ENCODE results near the gene NOTO. TPM values are rescaled to one million over a fixed set of nuclear protein-coding genes. Genes with fewer than 3 reads are reported as not detected.
A peak's percentile ranks its signal among the peaks of the same experiment; 100 is the strongest.

Gene NOTO
- total RNA-seq, 6 donors from 2014 or later: 0.09 to 0.15 (median 0.10) TPM; not detected in 3

GRCh38 chr2:73255907-73256617 is 53.7 kb downstream of the NOTO start:
- H3K36me3 ChIP-seq: peaks cover 17 to 44% (median 36%) of the 10 kb centered on the region in 4 donors
- TF ChIP-seq EP300 (IDR thresholded peaks at IDR 0.05): no peak
- no peak for TF ChIP-seq CTCF (IDR thresholded peaks at IDR 0.05)
- TF ChIP-seq POLR2A (IDR thresholded peaks at IDR 0.05): no peak
- no peaks in the 10 kb centered on the region for H3K9me3 ChIP-seq
- DNase-seq (no peak), ATAC-seq (ENCODE audit: low FRiP score in 2 of 2) (no peak)
- WGBS, 2 donors: 59 to 62% methylated on average over 5 of the region's 5 CpGs
- H3K4me3 ChIP-seq: no peak overlapping the region
- no peaks in the 10 kb centered on the region for H3K4me1 ChIP-seq
- H3K27ac ChIP-seq: no peak overlapping the region
- H3K27me3 ChIP-seq: no peaks in the 10 kb centered on the region

GRCh38 chr2:73256618-73256922 is 54.2 kb downstream of the NOTO start:
- Histone ChIP-seq H3K27me3 (no peaks in the 10 kb centered on the region), H3K4me1 (no peaks in the 10 kb centered on the region), H3K9me3 (no peaks in the 10 kb centered on the region), H3K27ac (no peak overlapping the region), H3K36me3 (peaks cover 13 to 39% (median 30%) of the 10 kb centered on the region in 4 donors), H3K4me3 (no peak overlapping the region)
- TF ChIP-seq CTCF (IDR thresholded peaks at IDR 0.05) (no peak), EP300 (IDR thresholded peaks at IDR 0.05) (no peak), POLR2AphosphoS5 (IDR thresholded peaks at IDR 0.05) (no peak), POLR2A (IDR thresholded peaks at IDR 0.05) (no peak)
- WGBS, 2 donors: 45 to 94% methylated on average over 1 of the region's 1 CpG
- DNase-seq: no peak
- ATAC-seq (ENCODE audit: low FRiP score in 2 of 2): no peak

DNA sequence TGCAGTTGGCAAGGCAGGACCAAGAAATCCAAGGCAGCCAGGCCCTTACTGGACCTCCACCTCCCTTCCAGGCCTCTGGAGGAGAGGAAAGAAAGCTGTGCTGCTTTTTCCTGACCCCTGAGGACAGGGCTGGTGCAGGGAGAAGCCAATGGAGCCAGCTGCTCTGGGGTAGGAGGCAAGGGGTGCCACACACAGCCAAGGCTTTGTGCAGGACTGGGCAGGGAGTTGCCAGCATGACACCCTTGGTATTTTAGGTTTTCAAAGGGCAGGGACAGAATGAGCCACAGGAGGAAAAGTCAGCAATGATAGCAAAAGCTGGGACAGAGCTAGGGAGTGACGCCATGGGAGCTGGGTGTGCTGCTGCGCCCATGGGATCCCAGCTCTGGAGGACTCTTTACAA is 54.6 kb downstream of the NOTO start:
- WGBS, 2 donors: 89 to 97% methylated on average over 2 of the region's 2 CpGs
- no peak for ATAC-seq (ENCODE audit: low FRiP score in 2 of 2)
- Histone ChIP-seq H3K9me3 (no peaks in the 10 kb centered on the region), H3K4me3 (no peak overlapping the region), H3K27me3 (no peaks in the 10 kb centered on the region), H3K27ac (no peak overlapping the region), H3K4me1 (no peaks in the 10 kb centered on the region), H3K36me3 (peaks cover 13 to 35% (median 26%) of the 10 kb centered on the region in 4 donors)
- TF ChIP-seq CTCF (IDR thresholded peaks at IDR 0.05): no peak
- TF ChIP-seq POLR2A (IDR thresholded peaks at IDR 0.05): no peak
- no peak for TF ChIP-seq POLR2AphosphoS5 (IDR thresholded peaks at IDR 0.05)
- TF ChIP-seq EP300 (IDR thresholded peaks at IDR 0.05): no peak
- no peak for DNase-seq

- Histone ChIP-seq H3K27me3 (no peaks in the 10 kb centered on the region), H3K4me1 (no peaks in the 10 kb centered on the region), H3K9me3 (no peaks in the 10 kb centered on the region), H3K36me3 (peaks cover 11 to 29% (median 20%) of the 10 kb centered on the region in 4 donors), H3K4me3 (no peak overlapping the region), H3K27ac (no peak overlapping the region)
- TF ChIP-seq POLR2A (IDR thresholded peaks at IDR 0.05) (no peak), CTCF (IDR thresholded peaks at IDR 0.05) (no peak), EP300 (IDR thresholded peaks at IDR 0.05) (no peak), POLR2AphosphoS5 (IDR thresholded peaks at IDR 0.05) (no peak)
- ATAC-seq (ENCODE audit: low FRiP score in 2 of 2): no peak
- WGBS, 2 donors: 59 to 60% methylated on average over 7 to 10 of the region's 10 CpGs
- DNase-seq: peak in 1 of 2 donors; percentile 34
Observed at GRCh38 chr2:73257425-73258125, 55.2 kb downstream of the NOTO start.

Data from upper lobe of left lung (tissue), 6 donors.